Cardiac muscle cell (in vitro differentiated cells and primary cell): ENCODE data around the gene MYBPC1. TPM values are rescaled to one million over a fixed set of nuclear protein-coding genes. Genes with fewer than 3 reads are reported as not detected.

ENCODE experiments used
- DNase-seq, 2 donors: peaks; one replicate each; pipeline versions ENCODE4 v3.0.0 to v3.0.0-alpha.2; 2010 to 2017; ENCODE audit warnings: low read depth in 1 of 2, low spot score in 1 of 2
- H3K27ac ChIP-seq: fragments of 200-600 bp; sonication (generic); 2 replicates; pipeline ENCODE4 v1.5.1; 2016
- H3K27me3 ChIP-seq: fragments of 200-600 bp; sonication (generic); 2 replicates; pipeline ENCODE4 v1.6.0; 2016; ENCODE audit warnings: control low read depth
- H3K36me3 ChIP-seq: fragments of 200-600 bp; sonication (generic); 2 replicates; pipeline ENCODE4 v1.5.1; 2016; ENCODE audit warnings: control low read depth
- H3K4me1 ChIP-seq: fragments of 200-600 bp; sonication (generic); 2 replicates; pipeline ENCODE4 v1.8.1; 2017; ENCODE audit warnings: low read depth, mild to moderate bottlenecking, mixed run types
- H3K4me3 ChIP-seq: fragments of 200-600 bp; sonication (generic); 2 replicates; pipeline ENCODE4 v1.5.1; 2016; ENCODE audit warnings: mild to moderate bottlenecking
- H3K9me3 ChIP-seq: fragments of 200-600 bp; sonication (generic); 2 replicates; pipeline ENCODE4 v1.5.1; 2017; ENCODE audit warnings: low read depth, mild to moderate bottlenecking, control low read depth
- CTCF ChIP-seq: IDR thresholded peaks from 2 replicates; pipeline ENCODE4 v1.5.1; 2012; ENCODE audit warnings: low read depth, mild to moderate bottlenecking, low read length
- polyA plus RNA-seq: library from polyadenylated mRNA; unstranded; fragments of >200 nt; fragmentation: Nextera tagmentation; extraction: Ambion mirVana; gene quantifications from 2 replicates; pipeline ENCODE4 v1.2.1, GENCODE V29; 2016
- total RNA-seq: library from RNA; depleted of rRNA; stranded (reverse); fragments of >200 nt; gene quantifications from 2 replicates; pipeline ENCODE4 v1.2.3, GENCODE V29; 2016

The MYBPC1 gene
- total and polyA plus RNA-seq, 2 experiments from 2014 or later: not detected

DNA sequence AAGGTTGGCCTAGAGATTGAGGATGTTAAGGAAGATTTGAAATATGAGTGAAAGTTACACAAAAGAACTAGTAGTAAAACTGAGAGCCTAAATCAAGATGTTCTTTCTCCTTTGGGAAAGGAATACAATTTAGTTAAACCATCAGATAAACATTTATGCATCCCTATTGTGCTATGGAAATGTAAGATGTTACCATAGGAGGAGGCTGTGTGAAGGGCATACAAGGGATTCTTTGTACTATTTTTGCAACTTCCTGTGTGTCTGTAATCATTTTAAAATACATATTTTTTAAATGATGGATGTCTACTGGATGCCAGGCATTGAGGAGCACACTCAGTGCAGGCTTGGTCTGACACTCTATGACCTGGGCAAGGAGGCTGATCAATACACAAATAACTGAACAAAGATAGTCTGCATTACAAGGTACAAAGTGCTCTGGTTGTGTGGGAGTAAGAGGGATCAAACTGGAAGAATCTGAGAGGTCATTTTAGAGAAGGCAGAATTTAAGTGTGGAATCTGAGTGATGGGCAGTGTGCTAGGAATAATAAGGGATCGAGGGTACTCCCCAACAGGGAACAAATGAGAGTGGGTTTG, 96.8 kb downstream of the MYBPC1 start:
- Histone ChIP-seq H3K9me3 (no peaks in the 10 kb centered on the region), H3K4me3 (no peak overlapping the region), H3K27ac (no peak overlapping the region), H3K4me1 (no peaks in the 10 kb centered on the region), H3K36me3 (no peaks in the 10 kb centered on the region), H3K27me3 (no peaks in the 10 kb centered on the region)
- no peak for TF ChIP-seq CTCF
- no peak for DNase-seq

GRCh38 chr12:101694297-101694848, 99.6 kb downstream of the MYBPC1 start:
- H3K27ac ChIP-seq: no peak overlapping the region
- H3K27me3 ChIP-seq: no peaks in the 10 kb centered on the region
- no peaks in the 10 kb centered on the region for H3K4me1 ChIP-seq
- H3K9me3 ChIP-seq: no peaks in the 10 kb centered on the region
- no peaks in the 10 kb centered on the region for H3K36me3 ChIP-seq
- no peak overlapping the region for H3K4me3 ChIP-seq
- no peak for TF ChIP-seq CTCF
- DNase-seq: no peak

- H3K4me3 ChIP-seq: no peak overlapping the region
- no peaks in the 10 kb centered on the region for H3K9me3 ChIP-seq
- DNase-seq: no peak
- TF ChIP-seq CTCF: no peak
- no peaks in the 10 kb centered on the region for H3K4me1 ChIP-seq
- no peak overlapping the region for H3K27ac ChIP-seq
- H3K27me3 ChIP-seq: no peaks in the 10 kb centered on the region
- no peaks in the 10 kb centered on the region for H3K36me3 ChIP-seq
Measured at GRCh38 chr12:101694986-101695385, 100.2 kb downstream of the MYBPC1 start.

DNA sequence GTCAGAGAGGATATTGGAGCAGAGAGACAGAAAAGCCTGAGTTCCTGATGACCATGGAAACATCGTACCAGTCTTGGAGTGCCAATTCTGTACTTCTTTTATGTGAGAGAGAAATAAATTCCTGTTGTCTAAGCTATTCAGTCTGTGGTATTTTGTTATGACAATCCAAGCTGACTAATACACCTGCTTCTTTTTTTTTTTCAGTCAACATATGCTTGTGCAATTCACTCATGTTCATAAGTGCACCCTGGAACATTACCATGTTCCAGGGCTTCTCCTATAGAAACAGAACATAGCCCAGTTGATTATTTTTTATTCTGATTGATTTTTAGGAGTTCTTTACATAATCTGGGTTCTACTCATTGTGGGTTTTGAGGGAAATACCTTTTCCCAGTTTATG, 100.9 kb downstream of the MYBPC1 start:
- no peaks in the 10 kb centered on the region for H3K4me1 ChIP-seq

More for the DNA sequence above, 100.9 kb downstream of the MYBPC1 start:
- TF ChIP-seq CTCF: no peak
- no peaks in the 10 kb centered on the region for H3K9me3 ChIP-seq
- H3K27ac ChIP-seq: no peak overlapping the region
- no peaks in the 10 kb centered on the region for H3K36me3 ChIP-seq
- no peaks in the 10 kb centered on the region for H3K27me3 ChIP-seq
- no peak overlapping the region for H3K4me3 ChIP-seq
- DNase-seq: no peak
